HCT116 (cell line): ENCODE measurements around the gene HSPB3. TPM values are rescaled to one million over a fixed set of nuclear protein-coding genes. Genes with fewer than 3 reads are reported as not detected.

Experiments used
- ATAC-seq: fragments of 200-7000 bp; cut with Tn5 transposase; 2 replicates; pipeline ENCODE4 v1.9.1; 2020; ENCODE audit warnings: mild to moderate bottlenecking, moderate library complexity
- BruUV-seq: library from RNA; stranded (reverse); fragments of 400-500 nt; replicated peaks from 2 replicates; lab custom pipeline; 2021; lab: Mats Ljungman, UMichigan
- CTCF ChIA-PET: fragments of 300-600 bp; sonication (Branson Sonifier 250); formaldehyde crosslinking; loops from one replicate; lab custom pipeline; 2021; ENCODE audit warnings: antibody characterized with exemption; lab: Charles Lee
- POLR2A ChIA-PET: fragments of 300-600, 350-600 bp; sonication (Branson Sonifier 250); formaldehyde crosslinking; loops from one replicate; lab custom pipeline; 2021; ENCODE audit warnings: antibody characterized with exemption; lab: Charles Lee
- RAD21 ChIA-PET, 2 experiments: fragments of 300-600 bp; sonication (Branson Sonifier 250); formaldehyde crosslinking; loops; one replicate each; lab custom pipeline; 2023; ENCODE audit warnings: low total read pairs in 2 of 2; ENCODE audit not compliant: uncharacterized antibody in 2 of 2, unreplicated experiment in 2 of 2, low non-redundant PET in 1 of 2; lab: Charles Lee
- DNase-seq: peaks from one replicate; pipeline ENCODE4 v3.0.0-alpha.2; 2010; ENCODE audit warnings: low read depth, low spot score
- H2AFZ ChIP-seq: fragments of 200-600 bp; shearing (Covaris generic), sonication (generic); 2 replicates; pipeline ENCODE4 v1.6.1; 2017; ENCODE audit warnings: low read depth, mixed run types, mixed read lengths, antibody characterized with exemption, low read length; ENCODE audit not compliant: poor library complexity, severe bottlenecking
- H3K27ac ChIP-seq: 2 replicates; pipeline ENCODE4 v1.5.1; 2012; ENCODE audit warnings: low read depth, low read length
- H3K27me3 ChIP-seq: fragments of 200-600 bp; sonication (generic); 2 replicates; pipeline ENCODE4 v1.6.1; 2016; ENCODE audit warnings: mixed run types, low read length, mixed read lengths; ENCODE audit not compliant: insufficient read depth
- H3K36me3 ChIP-seq, 2 experiments: fragments of 200-500 bp in 1 of 2; fragments of 200-600 bp in 1 of 2; sonication (Bioruptor generic) in 1 of 2; sonication (generic) in 1 of 2; 2 replicates each; pipeline versions ENCODE4 v1.5.1 to v1.6.1; 2014 to 2016; ENCODE audit warnings: low read length in 2 of 2, inconsistent platforms in 1 of 2, mixed read lengths in 1 of 2, mixed run types in 1 of 2; ENCODE audit not compliant: insufficient read depth in 2 of 2, control insufficient read depth in 1 of 2
- H3K4me1 ChIP-seq, 2 experiments: fragments of 200-600 bp in 1 of 2; sonication (generic) in 1 of 2; 2 replicates each; pipeline versions ENCODE4 v1.5.1 to v1.6.1; 2012 to 2017; ENCODE audit warnings: low read length in 2 of 2, inconsistent platforms in 1 of 2, mild to moderate bottlenecking in 1 of 2, mixed read lengths in 1 of 2, mixed run types in 1 of 2, moderate library complexity in 1 of 2; ENCODE audit not compliant: insufficient read depth in 2 of 2, control insufficient read depth in 1 of 2
- H3K4me2 ChIP-seq: fragments of 200-600 bp; sonication (generic); 2 replicates; pipeline ENCODE4 v1.6.1; 2017; ENCODE audit warnings: mixed run types, low read length, mixed read lengths
- H3K4me3 ChIP-seq, 2 experiments: fragments of 200-600 bp in 1 of 2; sonication (generic) in 1 of 2; replicated peaks in 1 of 2; 2 replicates each; pipeline ENCODE4 v1.5.1; 2011 to 2016; ENCODE audit warnings: low read length in 2 of 2, control low read depth in 1 of 2, low read depth in 1 of 2, mild to moderate bottlenecking in 1 of 2, mixed read lengths in 1 of 2, mixed run types in 1 of 2
- H3K79me2 ChIP-seq: fragments of 200-600 bp; sonication (generic); 2 replicates; pipeline ENCODE4 v1.6.1; 2017; ENCODE audit warnings: mild to moderate bottlenecking, mixed run types, low read length, moderate library complexity, mixed read lengths; ENCODE audit not compliant: insufficient read depth
- H3K9ac ChIP-seq: fragments of 200-600 bp; sonication (generic); 2 replicates; pipeline ENCODE4 v1.6.1; 2016; ENCODE audit warnings: low read length, mixed read lengths
- H3K9me2 ChIP-seq: fragments of 200-600 bp; sonication (generic), shearing (Covaris generic); 2 replicates; pipeline ENCODE4 v1.6.1; 2017; ENCODE audit warnings: mixed run types, mild to moderate bottlenecking, moderate library complexity; ENCODE audit not compliant: insufficient read depth
- H3K9me3 ChIP-seq, 2 experiments: fragments of 200-500 bp in 1 of 2; fragments of 200-600 bp in 1 of 2; sonication (Bioruptor generic) in 1 of 2; sonication (generic) in 1 of 2; 2 replicates each; pipeline ENCODE4 v1.6.1; 2014 to 2017; ENCODE audit warnings: low read length in 2 of 2, mixed read lengths in 2 of 2, inconsistent platforms in 1 of 2, low read depth in 1 of 2, mild to moderate bottlenecking in 1 of 2, mixed run types in 1 of 2, moderate library complexity in 1 of 2; ENCODE audit not compliant: control insufficient read depth in 1 of 2, insufficient read depth in 1 of 2
- H4K20me1 ChIP-seq: fragments of 200-600 bp; sonication (generic), shearing (Covaris generic); 2 replicates; pipeline ENCODE4 v1.6.1; 2017; ENCODE audit warnings: mixed run types, mild to moderate bottlenecking, moderate library complexity; ENCODE audit not compliant: insufficient read depth
- CBX3 ChIP-seq: IDR thresholded peaks from 2 replicates; pipeline ENCODE4 v1.6.1; 2012; ENCODE audit warnings: low read depth
- EGR1 ChIP-seq: IDR thresholded peaks from 2 replicates; pipeline ENCODE4 v1.6.1; 2012; ENCODE audit warnings: low read depth
- ELF1 ChIP-seq: IDR thresholded peaks from 2 replicates; pipeline ENCODE4 v1.6.1; 2012; ENCODE audit warnings: low read depth, borderline replicate concordance
- JUND ChIP-seq: IDR thresholded peaks from 2 replicates; pipeline ENCODE4 v1.6.1; 2012
- POLR2A ChIP-seq: IDR thresholded peaks from 2 replicates; pipeline ENCODE4 v1.7.0; 2011; ENCODE audit warnings: borderline replicate concordance; ENCODE audit not compliant: insufficient read depth, insufficient read length; ENCODE audit errors: extremely low read depth
- POLR2AphosphoS5 ChIP-seq: IDR thresholded peaks from 2 replicates; pipeline ENCODE4 v1.6.1; 2011; ENCODE audit warnings: mild to moderate bottlenecking, low read depth, low read length, moderate library complexity
- SIN3A ChIP-seq: IDR thresholded peaks from 2 replicates; pipeline ENCODE4 v1.6.1; 2012; ENCODE audit warnings: low read depth
- SRF ChIP-seq: IDR thresholded peaks from 2 replicates; pipeline ENCODE4 v1.6.1; 2012; ENCODE audit warnings: low read depth
- YY1 ChIP-seq: IDR thresholded peaks from 2 replicates; pipeline ENCODE4 v1.6.1; 2011; ENCODE audit warnings: low read length, low read depth, moderate library complexity, mild to moderate bottlenecking; ENCODE audit not compliant: insufficient replicate concordance; ENCODE audit errors: extremely low read depth
- ZNF274 ChIP-seq: fragments of 200-500 bp; sonication (Bioruptor generic); IDR thresholded peaks from 2 replicates; pipeline ENCODE4 v1.6.1; 2014; ENCODE audit warnings: mild to moderate bottlenecking, low read depth, low read length, inconsistent platforms
- intact Hi-C: fragments of 100-400 bp; cut with micrococcal nuclease; formaldehyde crosslinking; loops from 2 replicates; pipeline ENCODE4 v1.10.0; 2022
- total RNA-seq: library from RNA; stranded (reverse); gene quantifications from one replicate; pipeline ENCODE4 v1.2.1, GENCODE V29; 2021; ENCODE audit not compliant: unreplicated experiment
- TF ChIP-seq, protein P1 (sequence below), 3 experiments: fragments of 200-600 bp in 1 of 3; sonication (generic) in 1 of 3; IDR thresholded peaks in 2 of 3; conservative IDR thresholded peaks in 1 of 3; 2 replicates each; pipeline ENCODE4 v1.5.1; 2012 to 2017; ENCODE audit warnings: low read depth in 2 of 3, low read length in 2 of 3, antibody characterized with exemption in 1 of 3, borderline replicate concordance in 1 of 3, control low read depth in 1 of 3, mild to moderate bottlenecking in 1 of 3, mixed read lengths in 1 of 3, mixed run types in 1 of 3, moderate library complexity in 1 of 3; ENCODE audit not compliant: insufficient read depth in 1 of 3
- TF ChIP-seq, protein P2 (sequence below): IDR thresholded peaks from 2 replicates; pipeline ENCODE4 v1.6.1; 2012

Gene HSPB3
- total RNA-seq, 1 experiment from 2014 or later, result not detected

DNA sequence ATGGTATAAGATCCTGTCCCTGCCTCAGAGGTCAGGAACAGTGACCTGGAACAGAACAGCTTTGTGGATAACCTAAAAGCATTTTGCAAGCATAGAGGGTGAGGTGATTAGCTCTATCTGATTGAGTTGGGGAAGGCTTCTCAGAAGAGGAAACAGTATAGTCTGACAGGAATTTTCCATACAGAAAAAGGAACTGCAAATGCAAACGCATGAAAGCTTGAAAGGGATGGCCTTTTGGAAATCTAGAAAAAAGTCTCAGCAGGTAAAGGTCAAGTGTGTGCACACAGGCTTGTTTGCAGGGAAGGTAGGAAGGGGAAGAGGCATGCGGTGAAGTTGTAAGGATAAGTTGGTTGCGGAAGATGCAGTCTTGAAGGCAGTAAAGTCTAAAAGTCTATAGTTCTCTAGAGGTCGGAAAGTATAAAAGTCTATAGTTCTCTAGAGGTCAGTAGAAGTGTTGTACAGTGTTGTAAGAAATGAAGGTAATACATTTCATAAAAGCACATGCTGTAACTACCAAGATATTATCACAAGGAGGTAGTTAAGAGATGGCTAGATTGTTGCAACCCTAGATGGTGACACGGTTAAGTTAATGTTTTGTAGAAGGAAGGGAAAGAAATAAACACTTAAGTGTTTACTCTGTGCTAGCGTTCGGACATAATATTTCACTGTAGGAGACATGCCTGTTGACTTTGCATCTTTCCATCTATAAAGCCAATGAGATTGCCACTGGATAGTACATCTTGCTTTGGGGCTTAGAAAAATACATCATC lies 16.7 kb upstream of the HSPB3 start:
- no TSS peak for BruUV-seq

DNA sequence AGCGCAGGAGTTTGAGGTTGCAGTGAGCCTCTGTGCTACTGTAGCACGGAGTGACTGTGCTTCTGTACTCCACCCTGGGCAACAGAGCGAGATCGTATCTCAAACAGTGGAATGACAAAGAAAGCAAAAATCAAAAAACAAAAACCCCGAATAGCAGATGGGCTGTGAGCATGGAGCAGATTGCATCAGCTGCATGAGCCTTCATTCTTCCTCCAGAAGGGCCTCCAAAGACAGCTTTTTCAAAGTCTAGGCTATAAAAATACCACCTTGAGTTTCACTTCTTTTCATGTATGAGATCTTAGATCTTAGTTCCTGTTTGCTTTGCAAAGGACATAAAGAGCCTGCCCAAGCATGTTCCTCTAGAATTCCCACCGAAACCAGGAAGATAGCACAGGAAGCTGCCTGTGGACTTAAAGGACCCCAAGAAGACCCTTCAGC lies 15.0 kb upstream of the HSPB3 start:
- H3K27ac ChIP-seq, result no peak overlapping the region
- ATAC-seq (no peak), DNase-seq (no peak)
- no peak overlapping the region for H2AFZ ChIP-seq
- POLR2A ChIA-PET, result no interaction called here
- no peaks in the 10 kb centered on the region for H4K20me1 ChIP-seq
- H3K9me3 ChIP-seq, result no peaks in the 10 kb centered on the region
- no peaks in the 10 kb centered on the region for H3K4me1 ChIP-seq
- no peaks in the 10 kb centered on the region; the same call in 1 of the 2 replicates for H3K27me3 ChIP-seq
- H3K4me3 ChIP-seq, result no peak overlapping the region
- H3K9me2 ChIP-seq, result no peaks in the 10 kb centered on the region
- intact Hi-C loops, result no loop called here
- H3K9ac ChIP-seq, result no peak overlapping the region
- H3K79me2 ChIP-seq, result no peaks in the 10 kb centered on the region
- TF ChIP-seq POLR2AphosphoS5 (no peak), JUND (no peak), POLR2A (no peak), SRF (no peak), ELF1 (no peak), CBX3 (no peak), ZNF274 (no peak), YY1 (no peak)
- TF ChIP-seq, protein P1, sequence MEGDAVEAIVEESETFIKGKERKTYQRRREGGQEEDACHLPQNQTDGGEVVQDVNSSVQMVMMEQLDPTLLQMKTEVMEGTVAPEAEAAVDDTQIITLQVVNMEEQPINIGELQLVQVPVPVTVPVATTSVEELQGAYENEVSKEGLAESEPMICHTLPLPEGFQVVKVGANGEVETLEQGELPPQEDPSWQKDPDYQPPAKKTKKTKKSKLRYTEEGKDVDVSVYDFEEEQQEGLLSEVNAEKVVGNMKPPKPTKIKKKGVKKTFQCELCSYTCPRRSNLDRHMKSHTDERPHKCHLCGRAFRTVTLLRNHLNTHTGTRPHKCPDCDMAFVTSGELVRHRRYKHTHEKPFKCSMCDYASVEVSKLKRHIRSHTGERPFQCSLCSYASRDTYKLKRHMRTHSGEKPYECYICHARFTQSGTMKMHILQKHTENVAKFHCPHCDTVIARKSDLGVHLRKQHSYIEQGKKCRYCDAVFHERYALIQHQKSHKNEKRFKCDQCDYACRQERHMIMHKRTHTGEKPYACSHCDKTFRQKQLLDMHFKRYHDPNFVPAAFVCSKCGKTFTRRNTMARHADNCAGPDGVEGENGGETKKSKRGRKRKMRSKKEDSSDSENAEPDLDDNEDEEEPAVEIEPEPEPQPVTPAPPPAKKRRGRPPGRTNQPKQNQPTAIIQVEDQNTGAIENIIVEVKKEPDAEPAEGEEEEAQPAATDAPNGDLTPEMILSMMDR (IDR thresholded peaks at IDR 0.05 in 2 of 3, conservative IDR thresholded peaks at IDR 0.05 in 1 of 3; ENCODE audit: borderline replicate concordance in 1 of 3, insufficient read depth in 1 of 3, low read depth in 2 of 3, low read length in 2 of 3), result no peak
- TF ChIP-seq, protein P2, sequence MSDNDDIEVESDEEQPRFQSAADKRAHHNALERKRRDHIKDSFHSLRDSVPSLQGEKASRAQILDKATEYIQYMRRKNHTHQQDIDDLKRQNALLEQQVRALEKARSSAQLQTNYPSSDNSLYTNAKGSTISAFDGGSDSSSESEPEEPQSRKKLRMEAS, result no peak
- no peak overlapping the region for H3K4me2 ChIP-seq
- CTCF ChIA-PET, result interaction anchor here (1.0 kb wide), 1 partner anchor 196 kb away, joined by 3 read pairs; no protein-coding TSS in a partner anchor
- RAD21 ChIA-PET, result no interaction called here
- H3K36me3 ChIP-seq, result no peaks in the 10 kb centered on the region
- no TSS peak for BruUV-seq

More for the DNA sequence above, 16.7 kb upstream of the HSPB3 start:
- Histone ChIP-seq H3K79me2 (no peaks in the 10 kb centered on the region), H2AFZ (no peak overlapping the region), H3K27ac (no peak overlapping the region), H3K4me2 (no peak overlapping the region), H3K9me3 (no peaks in the 10 kb centered on the region), H3K27me3 (no peaks in the 10 kb centered on the region; the same call in 1 of the 2 replicates), H3K36me3 (no peaks in the 10 kb centered on the region), H3K4me3 (no peak overlapping the region), H3K9me2 (no peaks in the 10 kb centered on the region), H3K9ac (no peak overlapping the region), H3K4me1 (no peaks in the 10 kb centered on the region), H4K20me1 (no peaks in the 10 kb centered on the region)
- POLR2A ChIA-PET, result no interaction called here
- ATAC-seq, result no peak
- TF ChIP-seq JUND (no peak), EGR1 (no peak), SRF (no peak), SIN3A (no peak)
- TF ChIP-seq, protein P2, result no peak
- RAD21 ChIA-PET, result no interaction called here
- intact Hi-C loops, result no loop called here
- CTCF ChIA-PET, result no interaction called here
- DNase-seq, result no peak
